SK-N-SH (cell line): ENCODE results near the gene CFAP91. TPM values are rescaled to one million over a fixed set of nuclear protein-coding genes. Genes with fewer than 3 reads are reported as not detected.

Experiments used
- CTCF ChIA-PET: fragments of 300-600, 350-600 bp; formaldehyde crosslinking; extraction: SDS; loops from one replicate; lab custom pipeline; 2021; lab: Yijun Ruan, JAX
- POLR2A ChIA-PET: fragments of 350-600 bp; sonication (Branson Sonifier 250); formaldehyde crosslinking; extraction: SDS; loops from one replicate; lab custom pipeline; 2020; ENCODE audit warnings: antibody characterized with exemption, inconsistent platforms; lab: Yijun Ruan, JAX
- DNase-seq: peaks from one replicate; pipeline ENCODE4 v3.0.0; 2012
- H2AFZ ChIP-seq: fragments of 200-600 bp; sonication (generic); 2 replicates; pipeline ENCODE4 v1.8.1; 2016; ENCODE audit warnings: antibody characterized with exemption, mild to moderate bottlenecking, low read depth
- H3F3A ChIP-seq: fragments of 200-600 bp; sonication (generic); replicated peaks from 2 replicates; pipeline ENCODE3; 2016; ENCODE audit warnings: antibody characterized with exemption, mild to moderate bottlenecking; ENCODE audit not compliant: insufficient read depth
- H3K27ac ChIP-seq, 2 experiments: fragments of 200-500 bp in 1 of 2; fragments of 200-600 bp in 1 of 2; sonication (Bioruptor generic) in 1 of 2; sonication (generic), shearing (Covaris generic) in 1 of 2; 2 replicates each; pipeline versions ENCODE4 v1.5.1 to v1.6.1; 2014 to 2016; ENCODE audit warnings: low read depth in 2 of 2, inconsistent platforms in 1 of 2, low read length in 1 of 2, mild to moderate bottlenecking in 1 of 2, mixed read lengths in 1 of 2
- H3K27me3 ChIP-seq: fragments of 200-600 bp; sonication (generic), shearing (Covaris generic); 2 replicates; pipeline ENCODE4 v1.6.1; 2016; ENCODE audit warnings: mixed run types; ENCODE audit not compliant: insufficient read depth
- H3K36me3 ChIP-seq, 2 experiments: fragments of 200-500 bp in 1 of 2; fragments of 200-600 bp in 1 of 2; sonication (Bioruptor generic) in 1 of 2; sonication (generic) in 1 of 2; replicated peaks in 1 of 2; 2 replicates each; pipeline versions ENCODE3 to v1.5.1; 2014 to 2016; ENCODE audit warnings: low read length in 1 of 2, mild to moderate bottlenecking in 1 of 2; ENCODE audit not compliant: insufficient read depth in 2 of 2, control insufficient read depth in 1 of 2
- H3K4me1 ChIP-seq, 2 experiments: fragments of 200-500 bp in 1 of 2; fragments of 200-600 bp in 1 of 2; sonication (Bioruptor generic) in 1 of 2; sonication (generic), shearing (Covaris generic) in 1 of 2; 2 replicates each; pipeline versions ENCODE4 v1.5.1 to v1.6.1; 2014 to 2016; ENCODE audit warnings: low read depth in 1 of 2, low read length in 1 of 2, mixed run types in 1 of 2; ENCODE audit not compliant: insufficient read depth in 2 of 2, control insufficient read depth in 1 of 2
- H3K4me2 ChIP-seq: fragments of 200-600 bp; sonication (generic), shearing (Covaris generic); 2 replicates; pipeline ENCODE4 v1.6.1; 2017; ENCODE audit warnings: mixed run types
- H3K4me3 ChIP-seq, 2 experiments: fragments of 200-500 bp in 1 of 2; fragments of 200-600 bp in 1 of 2; sonication (Bioruptor generic) in 1 of 2; sonication (generic), shearing (Covaris generic) in 1 of 2; 2 replicates each; pipeline versions ENCODE4 v1.5.1 to v1.8.1; 2014 to 2016; ENCODE audit warnings: low read depth in 2 of 2, inconsistent platforms in 1 of 2, low read length in 1 of 2, mild to moderate bottlenecking in 1 of 2, mixed read lengths in 1 of 2, moderate library complexity in 1 of 2
- H3K79me2 ChIP-seq: fragments of 200-600 bp; sonication (generic); 2 replicates; pipeline ENCODE4 v1.8.1; 2017; ENCODE audit warnings: mild to moderate bottlenecking; ENCODE audit not compliant: insufficient read depth
- H3K9ac ChIP-seq: fragments of 200-600 bp; sonication (generic); 2 replicates; pipeline ENCODE4 v1.6.1; 2017; ENCODE audit warnings: mixed run types
- H3K9me2 ChIP-seq: fragments of 200-600 bp; sonication (generic); 2 replicates; pipeline ENCODE4 v1.6.1; 2017; ENCODE audit warnings: mixed run types
- H3K9me3 ChIP-seq: fragments of 200-600 bp; sonication (generic); 2 replicates; pipeline ENCODE4 v1.6.1; 2017; ENCODE audit warnings: mixed run types, mild to moderate bottlenecking, moderate library complexity
- H4K20me1 ChIP-seq: fragments of 200-600 bp; sonication (generic); 2 replicates; pipeline ENCODE4 v1.6.1; 2017; ENCODE audit warnings: mild to moderate bottlenecking, mixed run types; ENCODE audit not compliant: insufficient read depth
- CTCF ChIP-seq: fragments of 200-600 bp; sonication (generic); IDR thresholded peaks from 2 replicates; pipeline ENCODE4 v1.6.1; 2017; ENCODE audit warnings: antibody characterized with exemption, mild to moderate bottlenecking, moderate library complexity
- ELF1 ChIP-seq: IDR thresholded peaks from 2 replicates; pipeline ENCODE4 v1.4.0; 2012
- FOSL2 ChIP-seq: IDR thresholded peaks from 2 replicates; pipeline ENCODE4 v1.4.0; 2012; ENCODE audit warnings: low read depth, mild to moderate bottlenecking, moderate library complexity, borderline replicate concordance
- FOXJ3 ChIP-seq: sonication (generic); formaldehyde crosslinking; IDR thresholded peaks from 2 replicates; pipeline ENCODE4 v1.5.1; 2020; ENCODE audit warnings: mild to moderate bottlenecking, missing genetic modification reagents
- GATA2 ChIP-seq: sonication (generic); formaldehyde crosslinking; IDR thresholded peaks from 2 replicates; pipeline ENCODE4 v1.5.0; 2020; ENCODE audit warnings: mild to moderate bottlenecking, missing genetic modification reagents
- JUND ChIP-seq: IDR thresholded peaks from 2 replicates; pipeline ENCODE4 v1.4.0; 2012
- MAX ChIP-seq: IDR thresholded peaks from 2 replicates; pipeline ENCODE4 v1.4.0; 2012; ENCODE audit warnings: low read depth
- MEF2A ChIP-seq: IDR thresholded peaks from 2 replicates; pipeline ENCODE4 v1.4.0; 2012; ENCODE audit warnings: low read depth, borderline replicate concordance
- NRF1 ChIP-seq: IDR thresholded peaks from 2 replicates; pipeline ENCODE4 v1.6.1; 2012; ENCODE audit warnings: low read depth, mild to moderate bottlenecking, low read length
- POLR2AphosphoS5 ChIP-seq: IDR thresholded peaks from 2 replicates; pipeline ENCODE4 v1.6.1; 2012; ENCODE audit warnings: low read depth, low read length
- RFX5 ChIP-seq: IDR thresholded peaks from 2 replicates; pipeline ENCODE4 v1.6.1; 2012; ENCODE audit warnings: mild to moderate bottlenecking, improper control_type of control experiment, low read length
- TEAD4 ChIP-seq: IDR thresholded peaks from 2 replicates; pipeline ENCODE4 v1.4.0; 2012; ENCODE audit warnings: mild to moderate bottlenecking, borderline replicate concordance; ENCODE audit not compliant: insufficient read depth
- USF2 ChIP-seq: fragments of 150-350 bp; IDR thresholded peaks from 2 replicates; pipeline ENCODE4 v1.6.1; 2017; ENCODE audit warnings: antibody characterized with exemption, low read length, low read depth, borderline replicate concordance
- YY1 ChIP-seq: IDR thresholded peaks from 2 replicates; pipeline ENCODE4 v1.4.0; 2012; ENCODE audit warnings: low read depth, mild to moderate bottlenecking
- ZBTB33 ChIP-seq: IDR thresholded peaks from 2 replicates; pipeline ENCODE4 v1.4.0; 2012; ENCODE audit warnings: low read depth, borderline replicate concordance
- WGBS: methylation state at CpG from one replicate; pipeline ENCODE4 v1.1.6; 2017; ENCODE audit warnings: low lambda C conversion rate; 5-methylcytosine and 5-hydroxymethylcytosine counted together
- polyA plus RNA-seq, 3 experiments: library from polyadenylated mRNA; depleted of rRNA; stranded (reverse); fragments of >200 nt; gene quantifications; 2 replicates each; pipeline ENCODE4 v1.2.3, GENCODE V29; 2012

Gene CFAP91
- polyA plus RNA-seq, 1 of the 3 experiments (the other 2 are of a cell fraction) = 3.7 TPM

GRCh38 chr3:119673875-119674274 is 28.9 kb upstream of the CFAP91 start:
- CTCF ChIA-PET = no interaction called here
- WGBS = 89% methylated on average over 17 of the region's 18 CpGs

More at GRCh38 chr3:119673875-119674274, 28.9 kb upstream of the CFAP91 start:
- Histone ChIP-seq H3K4me2 (no peak overlapping the region), H3K36me3 (peaks cover 8 to 11% of the 10 kb centered on the region in 2 experiments), H3K79me2 (peaks cover 8% of the 10 kb centered on the region; the same call in 1 of the 2 replicates), H3K9ac (no peak overlapping the region), H3K27me3 (no peaks in the 10 kb centered on the region), H3K9me3 (no peaks in the 10 kb centered on the region), H4K20me1 (no peaks in the 10 kb centered on the region), H3K4me3 (no peak overlapping the region), H2AFZ (no peak overlapping the region), H3K9me2 (no peaks in the 10 kb centered on the region), H3K27ac (no peak overlapping the region), H3F3A (no peaks in the 10 kb centered on the region), H3K4me1 (peaks cover 8 to 14% of the 10 kb centered on the region in 2 experiments; a peak in 3 of 4 replicates)
- no peak for DNase-seq
- POLR2A ChIA-PET = interaction anchor here (3.0 kb wide), 1 partner anchor 13 kb away, joined by 11 read pairs; the partner anchor contains the start of gene POPDC2
- TF ChIP-seq ZBTB33 = no peak
- no peak for TF ChIP-seq MAX
- TF ChIP-seq JUND = no peak
- TF ChIP-seq CTCF = no peak
- TF ChIP-seq YY1 = no peak
- no peak for TF ChIP-seq USF2
- TF ChIP-seq FOSL2 = no peak
- no peak for TF ChIP-seq GATA2 (CRISPR knock-in tag)
- TF ChIP-seq FOXJ3 = no peak
- no peak for TF ChIP-seq POLR2AphosphoS5
- no peak for TF ChIP-seq MEF2A
- TF ChIP-seq TEAD4 = no peak
- TF ChIP-seq ELF1 = no peak
- TF ChIP-seq NRF1 = no peak
- no peak for TF ChIP-seq RFX5
